HCT116 (cell line): ENCODE measurements around the gene KLHDC10.

Experiments
- EGR1 ChIP-seq: IDR thresholded peaks from 2 replicates; pipeline ENCODE4 v1.6.1; 2012; ENCODE audit warnings: low read depth
- ELF1 ChIP-seq: IDR thresholded peaks from 2 replicates; pipeline ENCODE4 v1.6.1; 2012; ENCODE audit warnings: low read depth, borderline replicate concordance
- EZH2 ChIP-seq: fragments of 200-600 bp; sonication (generic); IDR thresholded peaks from 2 replicates; pipeline ENCODE4 v1.6.1; 2017; ENCODE audit warnings: antibody characterized with exemption, mixed run types
- EZH2phosphoT487 ChIP-seq: fragments of 200-600 bp; IDR thresholded peaks from 2 replicates; pipeline ENCODE4 v1.6.1; 2018; ENCODE audit warnings: antibody characterized with exemption, borderline replicate concordance
- FOSL1 ChIP-seq: IDR thresholded peaks from 2 replicates; pipeline ENCODE4 v1.6.1; 2012; ENCODE audit warnings: low read depth
- MAX ChIP-seq: IDR thresholded peaks from 2 replicates; pipeline ENCODE4 v1.6.1; 2012
- POLR2AphosphoS5 ChIP-seq: IDR thresholded peaks from 2 replicates; pipeline ENCODE4 v1.6.1; 2011; ENCODE audit warnings: mild to moderate bottlenecking, low read depth, low read length, moderate library complexity
- RAD21 ChIP-seq: IDR thresholded peaks from 2 replicates; pipeline ENCODE4 v1.6.1; 2012; ENCODE audit warnings: low read depth, mild to moderate bottlenecking
- REST ChIP-seq: IDR thresholded peaks from 2 replicates; pipeline ENCODE4 v1.6.1; 2012; ENCODE audit warnings: low read depth
- SP1 ChIP-seq: IDR thresholded peaks from 2 replicates; pipeline ENCODE4 v1.6.1; 2012; ENCODE audit warnings: low read depth
- SRF ChIP-seq: IDR thresholded peaks from 2 replicates; pipeline ENCODE4 v1.6.1; 2012; ENCODE audit warnings: low read depth
- ZNF274 ChIP-seq: fragments of 200-500 bp; sonication (Bioruptor generic); IDR thresholded peaks from 2 replicates; pipeline ENCODE4 v1.6.1; 2014; ENCODE audit warnings: mild to moderate bottlenecking, low read depth, low read length, inconsistent platforms
- TF ChIP-seq, protein P1 (sequence below), 3 experiments: fragments of 200-600 bp in 1 of 3; sonication (generic) in 1 of 3; IDR thresholded peaks in 2 of 3; conservative IDR thresholded peaks in 1 of 3; 2 replicates each; pipeline ENCODE4 v1.5.1; 2012 to 2017; ENCODE audit warnings: low read depth in 2 of 3, low read length in 2 of 3, antibody characterized with exemption in 1 of 3, borderline replicate concordance in 1 of 3, control low read depth in 1 of 3, mild to moderate bottlenecking in 1 of 3, mixed read lengths in 1 of 3, mixed run types in 1 of 3, moderate library complexity in 1 of 3; ENCODE audit not compliant: insufficient read depth in 1 of 3

DNA sequence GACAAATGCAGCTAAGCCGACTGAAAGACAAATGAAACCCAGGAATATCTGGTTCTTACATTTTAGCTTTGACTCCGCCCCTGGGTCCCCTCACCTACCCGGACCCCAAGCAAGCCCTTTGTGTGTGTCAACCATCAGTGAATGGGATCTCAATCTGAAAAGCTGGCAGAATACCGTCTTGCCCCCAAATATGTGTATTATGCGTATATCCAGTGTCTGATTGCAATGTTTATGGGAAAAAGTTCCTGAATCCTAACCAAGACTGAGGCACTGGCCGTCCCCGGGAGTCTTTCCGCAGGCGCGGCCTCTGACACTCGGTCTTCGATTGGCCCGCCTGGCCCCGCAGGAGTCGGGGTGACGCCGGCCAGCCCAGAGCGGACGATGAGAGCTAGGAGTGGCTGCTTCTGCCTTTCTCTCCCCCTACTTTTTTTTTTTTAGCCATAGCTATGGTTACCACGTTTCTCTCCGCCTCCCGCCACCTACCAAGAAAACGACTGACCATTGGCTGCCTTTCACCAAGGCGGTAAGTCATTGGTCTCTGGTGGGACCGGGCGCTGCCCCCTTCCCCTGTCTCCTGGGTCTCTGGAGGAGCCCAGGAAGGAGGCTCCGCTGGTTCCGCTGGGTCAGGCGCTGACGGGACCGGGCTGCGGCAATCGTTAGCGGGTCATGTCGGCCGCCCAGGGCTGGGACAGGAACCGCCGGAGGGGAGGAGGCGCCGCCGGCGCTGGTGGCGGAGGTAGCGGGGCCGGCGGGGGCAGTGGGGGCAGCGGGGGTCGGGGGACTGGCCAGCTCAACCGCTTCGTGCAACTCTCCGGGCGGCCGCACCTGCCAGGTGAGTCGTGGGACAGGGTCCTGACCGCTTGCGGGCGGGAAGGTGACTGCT lies at the start of gene KLHDC10:
- TF ChIP-seq EZH2phosphoT487 (no peak), RAD21 (no peak), POLR2AphosphoS5 (peak; percentile 85), SRF (peak; percentile 97), ZNF274 (no peak), MAX (no peak), ELF1 (no peak; the same call in 1 of the 2 replicates), SP1 (peak; percentile 100), EZH2 (no peak), EGR1 (peak; percentile 76), REST (no peak), FOSL1 (no peak)
- TF ChIP-seq, protein P1, sequence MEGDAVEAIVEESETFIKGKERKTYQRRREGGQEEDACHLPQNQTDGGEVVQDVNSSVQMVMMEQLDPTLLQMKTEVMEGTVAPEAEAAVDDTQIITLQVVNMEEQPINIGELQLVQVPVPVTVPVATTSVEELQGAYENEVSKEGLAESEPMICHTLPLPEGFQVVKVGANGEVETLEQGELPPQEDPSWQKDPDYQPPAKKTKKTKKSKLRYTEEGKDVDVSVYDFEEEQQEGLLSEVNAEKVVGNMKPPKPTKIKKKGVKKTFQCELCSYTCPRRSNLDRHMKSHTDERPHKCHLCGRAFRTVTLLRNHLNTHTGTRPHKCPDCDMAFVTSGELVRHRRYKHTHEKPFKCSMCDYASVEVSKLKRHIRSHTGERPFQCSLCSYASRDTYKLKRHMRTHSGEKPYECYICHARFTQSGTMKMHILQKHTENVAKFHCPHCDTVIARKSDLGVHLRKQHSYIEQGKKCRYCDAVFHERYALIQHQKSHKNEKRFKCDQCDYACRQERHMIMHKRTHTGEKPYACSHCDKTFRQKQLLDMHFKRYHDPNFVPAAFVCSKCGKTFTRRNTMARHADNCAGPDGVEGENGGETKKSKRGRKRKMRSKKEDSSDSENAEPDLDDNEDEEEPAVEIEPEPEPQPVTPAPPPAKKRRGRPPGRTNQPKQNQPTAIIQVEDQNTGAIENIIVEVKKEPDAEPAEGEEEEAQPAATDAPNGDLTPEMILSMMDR (IDR thresholded peaks at IDR 0.05 in 2 of 3, conservative IDR thresholded peaks at IDR 0.05 in 1 of 3; ENCODE audit: borderline replicate concordance in 1 of 3, insufficient read depth in 1 of 3, low read depth in 2 of 3, low read length in 2 of 3) = no peak
